ENCODE measurements around the gene DEFB126.

The DEFB126 gene

GRCh38 chr20:152131-152530 lies 9.7 kb downstream of the DEFB126 start:
- no peak overlapping the region for H3K4me3 ChIP-seq (ENCODE audit: low read length)
- H3K27ac ChIP-seq (ENCODE audit: low read length), result no peak overlapping the region
- no peaks in the 10 kb centered on the region for H3K4me1 ChIP-seq (ENCODE audit: control insufficient read depth, insufficient read depth, low read length)
- no peaks in the 10 kb centered on the region for H3K27me3 ChIP-seq (ENCODE audit: control insufficient read depth, insufficient read depth, low read length)
- no peak for DNase-seq (ENCODE audit: low read depth, low spot score)
- peaks cover 1% of the 10 kb centered on the region; the same call in 1 of the 2 replicates for H3K9me3 ChIP-seq (ENCODE audit: control insufficient read depth, insufficient read depth, low read length)
- no CpG with 5 or more reads among the region's 1 CpG for WGBS (ENCODE audit: insufficient coverage, insufficient read length)
- no peaks in the 10 kb centered on the region for H3K36me3 ChIP-seq (ENCODE audit: control insufficient read depth, insufficient read depth, low read length)

- DNase-seq (ENCODE audit: low read depth, low spot score), result no peak
- no peaks in the 10 kb centered on the region for H3K4me1 ChIP-seq (ENCODE audit: control insufficient read depth, insufficient read depth, low read length)
- no CpG with 5 or more reads among the region's 5 CpGs for WGBS (ENCODE audit: insufficient coverage, insufficient read length)
- no peaks in the 10 kb centered on the region; the same call in 1 of the 2 replicates for H3K9me3 ChIP-seq (ENCODE audit: control insufficient read depth, insufficient read depth, low read length)
- H3K27me3 ChIP-seq (ENCODE audit: control insufficient read depth, insufficient read depth, low read length), result no peaks in the 10 kb centered on the region
- no peaks in the 10 kb centered on the region for H3K36me3 ChIP-seq (ENCODE audit: control insufficient read depth, insufficient read depth, low read length)
- no peak within 1 kb of the TSS for H3K4me3 ChIP-seq (ENCODE audit: low read length)
- H3K27ac ChIP-seq (ENCODE audit: low read length), result no peak within 1 kb of the TSS
These were observed 14.8 kb downstream of the DEFB126 start, which contains the start of gene DEFB127 for GRCh38 chr20:157154-157553. Gene DEFB127 (plus strand): TSS chr20:157454. CDS start chr20:157545, 91 bp downstream.

GRCh38 chr20:164618-165017 lies 22.2 kb downstream of the DEFB126 start:
- DNase-seq (ENCODE audit: low read depth, low spot score), result no peak
- no peak overlapping the region for H3K27ac ChIP-seq (ENCODE audit: low read length)
- H3K27me3 ChIP-seq (ENCODE audit: control insufficient read depth, insufficient read depth, low read length), result no peaks in the 10 kb centered on the region
- no CpG with 5 or more reads among the region's 3 CpGs for WGBS (ENCODE audit: insufficient coverage, insufficient read length)
- H3K36me3 ChIP-seq (ENCODE audit: control insufficient read depth, insufficient read depth, low read length), result no peaks in the 10 kb centered on the region
- H3K9me3 ChIP-seq (ENCODE audit: control insufficient read depth, insufficient read depth, low read length), result peaks cover 3% of the 10 kb centered on the region; the same call in 1 of the 2 replicates
- H3K4me1 ChIP-seq (ENCODE audit: control insufficient read depth, insufficient read depth, low read length), result no peaks in the 10 kb centered on the region
- H3K4me3 ChIP-seq (ENCODE audit: low read length), result no peak overlapping the region

- Histone ChIP-seq H3K27me3 (ENCODE audit: control insufficient read depth, insufficient read depth, low read length) (no peaks in the 10 kb centered on the region), H3K4me3 (ENCODE audit: low read length) (no peak overlapping the region), H3K36me3 (ENCODE audit: control insufficient read depth, insufficient read depth, low read length) (no peaks in the 10 kb centered on the region), H3K4me1 (ENCODE audit: control insufficient read depth, insufficient read depth, low read length) (no peaks in the 10 kb centered on the region), H3K27ac (ENCODE audit: low read length) (no peak overlapping the region), H3K9me3 (ENCODE audit: control insufficient read depth, insufficient read depth, low read length) (peaks cover 4% of the 10 kb centered on the region; the same call in 1 of the 2 replicates)
- DNase-seq (ENCODE audit: low read depth, low spot score), result no peak
- no CpG with 5 or more reads among the region's 2 CpGs for WGBS (ENCODE audit: insufficient coverage, insufficient read length)
These were observed 26.5 kb downstream of the DEFB126 start for GRCh38 chr20:168876-169275.

GRCh38 chr20:184288-184687 lies 41.9 kb downstream of the DEFB126 start:
- Histone ChIP-seq H3K4me1 (ENCODE audit: control insufficient read depth, insufficient read depth, low read length) (no peaks in the 10 kb centered on the region), H3K4me3 (ENCODE audit: low read length) (no peak overlapping the region), H3K9me3 (ENCODE audit: control insufficient read depth, insufficient read depth, low read length) (peaks cover 3% of the 10 kb centered on the region), H3K36me3 (ENCODE audit: control insufficient read depth, insufficient read depth, low read length) (no peaks in the 10 kb centered on the region), H3K27ac (ENCODE audit: low read length) (no peak overlapping the region), H3K27me3 (ENCODE audit: control insufficient read depth, insufficient read depth, low read length) (no peaks in the 10 kb centered on the region)
- DNase-seq (ENCODE audit: low read depth, low spot score), result no peak
- no CpG with 5 or more reads among the region's 2 CpGs for WGBS (ENCODE audit: insufficient coverage, insufficient read length)

GRCh38 chr20:187733-188132 lies 45.3 kb downstream of the DEFB126 start:
- no peaks in the 10 kb centered on the region for H3K4me1 ChIP-seq (ENCODE audit: control insufficient read depth, insufficient read depth, low read length)
- no peaks in the 10 kb centered on the region for H3K27me3 ChIP-seq (ENCODE audit: control insufficient read depth, insufficient read depth, low read length)
- H3K27ac ChIP-seq (ENCODE audit: low read length), result no peak overlapping the region
- DNase-seq (ENCODE audit: low read depth, low spot score), result no peak
- no peaks in the 10 kb centered on the region for H3K36me3 ChIP-seq (ENCODE audit: control insufficient read depth, insufficient read depth, low read length)
- WGBS (ENCODE audit: insufficient coverage, insufficient read length), result no CpG with 5 or more reads among the region's 2 CpGs
- H3K9me3 ChIP-seq (ENCODE audit: control insufficient read depth, insufficient read depth, low read length), result peaks cover 5% of the 10 kb centered on the region
- H3K4me3 ChIP-seq (ENCODE audit: low read length), result no peak overlapping the region

GRCh38 chr20:189611-190010 lies 47.2 kb downstream of the DEFB126 start, which contains the start of gene DEFB128:
Gene DEFB128 (minus strand): TSS chr20:189711. CDS start chr20:189623, 88 bp downstream.
- H3K27ac ChIP-seq (ENCODE audit: low read length), result no peak within 1 kb of the TSS
- H3K27me3 ChIP-seq (ENCODE audit: control insufficient read depth, insufficient read depth, low read length), result no peaks in the 10 kb centered on the region
- DNase-seq (ENCODE audit: low read depth, low spot score), result no peak
- H3K4me1 ChIP-seq (ENCODE audit: control insufficient read depth, insufficient read depth, low read length), result no peaks in the 10 kb centered on the region
- H3K36me3 ChIP-seq (ENCODE audit: control insufficient read depth, insufficient read depth, low read length), result no peaks in the 10 kb centered on the region
- no CpG with 5 or more reads among the region's 7 CpGs for WGBS (ENCODE audit: insufficient coverage, insufficient read length)
- no peak within 1 kb of the TSS for H3K4me3 ChIP-seq (ENCODE audit: low read length)
- H3K9me3 ChIP-seq (ENCODE audit: control insufficient read depth, insufficient read depth, low read length), result peaks cover 5% of the 10 kb centered on the region

Data from iPS DF 6.9 (cell line).